Measurements from ENCODE around the gene RAPGEF6. TPM values are rescaled to one million over a fixed set of nuclear protein-coding genes. Genes with fewer than 3 reads are reported as not detected.

The RAPGEF6 gene
- total RNA-seq, 1 experiment from 2014 or later, result 20.8 TPM

DNA sequence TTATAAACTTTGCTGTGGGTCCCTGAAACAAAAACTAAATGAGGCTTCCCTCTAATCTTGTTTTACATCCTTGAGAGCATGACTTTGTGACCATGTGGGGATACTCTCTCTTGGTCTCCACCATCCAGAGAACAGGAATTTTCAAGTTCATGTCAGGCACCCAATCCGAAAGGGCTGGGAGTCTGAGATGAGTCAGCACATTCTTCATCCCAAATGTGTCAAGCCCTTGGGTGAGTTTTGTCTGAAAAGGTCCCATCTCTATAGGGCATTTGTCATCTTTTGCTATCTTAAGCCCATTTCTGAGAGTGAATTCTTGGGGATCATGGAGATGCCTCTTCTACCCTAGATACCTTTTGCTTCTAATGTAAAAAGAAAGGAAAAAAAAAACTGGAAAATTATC, 26.9 kb upstream of the RAPGEF6 start:
- no peaks in the 10 kb centered on the region for H3K27me3 ChIP-seq (replicated peaks)
- H3K4me1 ChIP-seq (replicated peaks), result no peaks in the 10 kb centered on the region
- H3K9me3 ChIP-seq (replicated peaks), result peaks cover 11% of the 10 kb centered on the region; the same call in 1 of the 2 replicates
- no peak overlapping the region for H3K27ac ChIP-seq
- no peak for DNase-seq (ENCODE audit: low read depth in 1 of 2, low spot score in 2 of 2)
- no peak overlapping the region for H3K4me3 ChIP-seq
- H3K36me3 ChIP-seq, result peaks cover 53% of the 10 kb centered on the region

DNA sequence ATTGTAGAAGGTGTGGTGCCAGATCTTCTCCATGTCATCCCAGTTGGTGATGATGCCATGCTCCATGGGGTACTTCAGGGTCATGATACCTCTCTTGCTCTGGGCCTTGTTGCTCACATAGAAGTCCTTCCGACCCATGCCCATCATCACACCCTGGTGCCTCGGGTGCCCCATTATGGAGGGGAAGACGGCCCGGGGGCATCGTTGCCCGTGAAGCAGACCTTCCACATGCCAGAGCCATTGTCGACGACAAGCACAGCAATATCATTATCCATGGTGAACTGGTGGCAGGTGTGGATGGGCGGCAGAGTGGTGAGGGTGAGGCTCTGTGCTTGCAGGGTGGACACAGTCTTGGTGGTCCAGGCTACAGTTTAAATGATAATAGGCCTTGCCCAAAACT, 24.8 kb upstream of the RAPGEF6 start:
- H3K27ac ChIP-seq, result no peak overlapping the region
- peaks cover 11% of the 10 kb centered on the region; the same call in 1 of the 2 replicates for H3K9me3 ChIP-seq (replicated peaks)
- no peak overlapping the region for H3K4me3 ChIP-seq
- peaks cover 54% of the 10 kb centered on the region for H3K36me3 ChIP-seq
- H3K27me3 ChIP-seq (replicated peaks), result no peaks in the 10 kb centered on the region
- no peak for DNase-seq (ENCODE audit: low read depth in 1 of 2, low spot score in 2 of 2)
- no peaks in the 10 kb centered on the region for H3K4me1 ChIP-seq (replicated peaks)

DNA sequence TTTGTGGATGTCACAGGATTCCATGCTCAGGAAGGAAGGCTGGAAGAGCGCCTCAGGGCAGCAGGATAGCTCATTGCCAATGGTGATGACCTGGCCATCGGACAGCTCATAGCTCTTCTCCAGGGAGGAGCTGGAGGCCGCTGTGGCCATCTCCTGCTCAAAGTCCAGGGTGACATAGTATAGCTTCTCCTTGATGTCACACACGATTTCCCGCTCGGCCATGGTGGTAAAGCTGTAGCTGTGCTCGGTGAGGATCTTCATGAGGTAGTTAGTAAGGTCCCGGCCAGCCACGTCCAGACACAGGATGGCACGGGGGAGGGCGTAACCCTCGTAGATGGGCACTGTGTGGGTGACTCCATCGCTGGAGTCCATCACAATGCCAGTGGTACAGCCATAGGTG, 24.3 kb upstream of the RAPGEF6 start:
- Histone ChIP-seq H3K4me1 (replicated peaks) (no peaks in the 10 kb centered on the region), H3K27me3 (replicated peaks) (no peaks in the 10 kb centered on the region), H3K27ac (no peak overlapping the region), H3K9me3 (replicated peaks) (peaks cover 11% of the 10 kb centered on the region; the same call in 1 of the 2 replicates), H3K4me3 (no peak overlapping the region), H3K36me3 (peaks cover 59% of the 10 kb centered on the region)
- DNase-seq (ENCODE audit: low read depth in 1 of 2, low spot score in 2 of 2), result no peak

DNA sequence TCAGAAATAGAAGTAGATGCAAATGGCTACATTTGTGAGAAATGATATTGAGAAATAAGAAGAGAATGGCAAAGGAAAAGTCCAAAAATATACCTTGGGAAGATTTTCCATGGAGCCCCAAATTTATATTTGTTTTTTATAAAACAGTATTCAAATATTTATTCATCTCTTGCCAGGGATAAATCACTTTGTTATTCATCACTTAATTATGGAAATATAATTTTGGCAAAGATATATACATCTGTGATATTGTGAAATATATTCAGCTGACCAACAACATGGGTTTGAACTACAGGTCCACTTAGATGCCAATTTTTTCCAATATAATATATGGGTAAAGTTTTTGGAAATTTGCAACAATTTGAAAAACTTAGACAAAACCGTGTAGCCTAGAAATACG, 19.7 kb upstream of the RAPGEF6 start:
- DNase-seq (ENCODE audit: low read depth in 1 of 2, low spot score in 2 of 2), result no peak

DNA sequence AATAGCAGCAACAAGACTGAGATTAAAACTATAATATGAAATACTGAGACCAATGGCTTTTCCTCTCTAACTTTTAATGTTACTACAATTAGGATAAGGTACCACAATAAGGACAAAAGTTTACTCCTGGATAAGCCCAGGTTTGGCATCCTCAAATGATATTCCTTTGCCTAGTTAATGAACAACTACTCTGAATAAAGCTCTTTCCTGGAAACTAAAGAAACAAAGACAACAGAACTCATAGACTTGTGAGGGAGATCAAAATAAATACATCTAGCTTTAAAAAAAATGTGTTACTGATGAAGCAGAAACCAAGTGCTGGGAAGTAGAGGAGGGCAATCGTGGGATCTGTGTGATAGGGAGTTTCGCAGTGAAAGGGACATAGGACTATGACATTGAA, 19.3 kb upstream of the RAPGEF6 start:
- H3K27me3 ChIP-seq (replicated peaks), result no peaks in the 10 kb centered on the region
- H3K36me3 ChIP-seq, result peaks cover 58% of the 10 kb centered on the region
- no peaks in the 10 kb centered on the region for H3K9me3 ChIP-seq (replicated peaks)
- no peak overlapping the region for H3K4me3 ChIP-seq
- H3K27ac ChIP-seq, result no peak overlapping the region
- H3K4me1 ChIP-seq (replicated peaks), result no peaks in the 10 kb centered on the region
- DNase-seq (ENCODE audit: low read depth in 1 of 2, low spot score in 2 of 2), result no peak

More for the DNA sequence above, 19.7 kb upstream of the RAPGEF6 start:
- H3K9me3 ChIP-seq (replicated peaks), result 0 out of 2 replicates have a peak, but pooled peaks cover 1% of the 10 kb centered on the region
- H3K36me3 ChIP-seq, result peaks cover 59% of the 10 kb centered on the region
- no peak overlapping the region for H3K4me3 ChIP-seq
- H3K4me1 ChIP-seq (replicated peaks), result no peaks in the 10 kb centered on the region
- no peak overlapping the region for H3K27ac ChIP-seq
- H3K27me3 ChIP-seq (replicated peaks), result no peaks in the 10 kb centered on the region

DNA sequence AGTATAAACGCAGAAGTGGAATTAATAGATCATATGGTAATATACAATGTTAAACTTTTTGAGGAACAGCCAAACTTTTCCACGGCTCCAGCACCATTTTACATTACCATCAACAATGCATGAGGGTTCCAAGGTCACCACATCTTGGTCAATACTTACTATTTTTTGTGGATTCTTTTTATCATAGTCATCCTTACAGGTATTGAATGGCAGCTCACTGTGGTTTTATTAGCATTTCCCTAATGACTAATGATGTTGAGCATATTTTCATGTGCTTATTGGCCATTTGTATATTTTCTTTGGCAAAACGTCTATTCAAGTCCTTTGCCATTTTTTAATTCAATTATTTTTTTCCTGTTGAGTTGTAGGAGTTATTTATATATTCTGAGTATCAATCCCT, 14.1 kb upstream of the RAPGEF6 start:
- Histone ChIP-seq H3K4me1 (replicated peaks) (peaks cover 7% of the 10 kb centered on the region), H3K36me3 (peaks cover 77% of the 10 kb centered on the region), H3K27ac (no peak overlapping the region), H3K9me3 (replicated peaks) (no peaks in the 10 kb centered on the region), H3K27me3 (replicated peaks) (no peaks in the 10 kb centered on the region), H3K4me3 (no peak overlapping the region)
- no peak for DNase-seq (ENCODE audit: low read depth in 1 of 2, low spot score in 2 of 2)

DNA sequence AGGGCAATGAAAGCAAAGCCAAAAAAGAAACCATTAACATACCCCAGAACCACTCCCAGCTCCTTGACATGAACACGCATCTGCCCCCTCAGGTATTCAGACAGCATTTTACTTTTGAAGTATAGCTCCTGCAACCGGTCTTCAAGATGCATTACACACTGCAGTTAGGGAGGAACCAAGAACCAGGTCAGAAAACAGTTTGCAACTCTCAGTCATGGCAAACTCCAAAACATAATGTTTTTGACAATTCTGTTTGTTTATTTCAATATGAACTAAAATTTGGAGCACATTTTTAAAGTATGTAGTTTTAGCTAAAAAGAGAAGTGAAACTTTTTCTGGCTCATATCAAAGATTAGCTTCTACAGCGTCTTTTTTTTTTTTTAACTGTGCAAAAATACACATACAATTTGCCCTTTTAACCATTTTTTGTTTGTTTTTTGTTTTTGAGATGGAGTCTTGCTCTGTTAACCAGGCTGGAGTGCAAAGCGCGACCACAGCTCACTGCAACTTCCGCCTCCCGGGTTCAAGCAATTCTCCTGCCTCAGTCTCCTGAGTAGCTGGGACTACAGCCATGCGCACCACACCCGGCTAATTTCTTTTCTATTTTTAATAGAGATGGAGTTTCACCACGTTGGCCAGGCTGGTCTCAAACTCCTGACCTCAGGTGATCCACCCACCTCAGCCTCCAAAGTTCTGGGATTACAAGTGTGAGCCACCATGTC, 12.2 kb upstream of the RAPGEF6 start:
- Histone ChIP-seq H3K4me3 (no peak overlapping the region), H3K36me3 (peaks cover 70% of the 10 kb centered on the region)
- no peak for DNase-seq (ENCODE audit: low read depth in 1 of 2, low spot score in 2 of 2)

DNA sequence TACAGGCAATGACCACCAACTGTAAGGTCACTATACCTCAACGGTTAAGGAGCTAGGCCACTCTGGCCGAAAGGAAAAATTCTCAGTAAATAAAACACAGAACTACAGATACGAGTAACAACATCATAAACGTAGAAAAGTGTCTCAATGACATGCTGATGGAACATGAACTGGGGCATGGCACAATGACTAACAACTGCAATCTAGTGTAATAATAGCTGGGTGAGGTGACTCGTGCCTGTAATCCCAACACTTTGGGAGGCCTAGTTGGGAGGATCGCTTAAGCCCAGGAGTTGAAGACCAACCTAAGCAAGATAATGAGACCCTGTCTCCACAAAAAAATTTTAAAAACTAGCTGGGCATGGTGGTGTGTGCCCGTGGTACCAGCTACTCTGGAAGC, 9.8 kb upstream of the RAPGEF6 start:
- H3K36me3 ChIP-seq, result peaks cover 52% of the 10 kb centered on the region
- peaks cover 7% of the 10 kb centered on the region for H3K4me1 ChIP-seq (replicated peaks)
- peak overlapping the region; percentile 75 for H3K27ac ChIP-seq
- peak in 1 of 2 experiments; percentile 42 for DNase-seq (ENCODE audit: low read depth in 1 of 2, low spot score in 2 of 2)
- no peaks in the 10 kb centered on the region for H3K27me3 ChIP-seq (replicated peaks)
- H3K4me3 ChIP-seq, result no peak overlapping the region
- H3K9me3 ChIP-seq (replicated peaks), result no peaks in the 10 kb centered on the region

More for the DNA sequence above, 12.2 kb upstream of the RAPGEF6 start:
- Histone ChIP-seq H3K27me3 (replicated peaks) (no peaks in the 10 kb centered on the region), H3K9me3 (replicated peaks) (no peaks in the 10 kb centered on the region), H3K27ac (no peak overlapping the region), H3K4me1 (replicated peaks) (peaks cover 7% of the 10 kb centered on the region)

DNA sequence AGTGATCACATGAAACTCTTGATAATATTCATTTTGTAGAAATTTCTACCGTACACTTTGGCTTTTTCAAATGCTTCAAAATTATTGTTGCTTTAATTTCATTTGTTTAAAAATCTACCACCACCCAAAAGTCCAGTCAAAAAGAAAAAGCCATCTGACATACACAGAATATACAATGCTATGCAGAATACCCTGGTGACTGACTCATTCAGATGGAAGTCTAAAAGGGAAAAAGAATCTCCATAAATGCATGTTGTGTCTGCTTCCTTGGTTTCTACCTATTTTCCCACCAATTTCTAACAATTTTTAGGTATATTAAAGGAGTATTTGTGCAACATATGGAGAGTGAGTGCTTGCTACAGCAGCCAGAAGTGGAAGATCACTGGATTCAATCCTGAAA, 9.3 kb upstream of the RAPGEF6 start:
- H3K36me3 ChIP-seq, result peaks cover 49% of the 10 kb centered on the region
- peak overlapping the region; percentile 75 for H3K27ac ChIP-seq

DNA sequence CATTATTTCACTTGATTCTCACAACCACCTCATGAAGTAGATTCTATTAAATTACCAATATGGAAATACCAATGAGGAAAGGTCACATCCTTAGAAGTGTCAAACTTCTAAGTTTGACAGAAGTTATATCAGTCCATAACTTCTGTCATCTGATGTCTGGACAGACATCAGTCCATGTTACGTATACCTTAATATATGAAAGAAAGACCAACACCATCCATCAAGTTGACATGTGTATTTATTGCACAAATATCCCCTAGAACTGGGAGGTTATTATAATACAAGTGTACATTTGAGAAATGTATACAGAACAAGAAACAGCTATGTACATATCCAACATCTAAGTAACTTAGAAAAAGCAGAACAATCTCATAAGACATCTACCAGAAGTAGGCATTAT, 6.5 kb upstream of the RAPGEF6 start:
- Histone ChIP-seq H3K9me3 (replicated peaks) (no peaks in the 10 kb centered on the region), H3K4me1 (replicated peaks) (peaks cover 11% of the 10 kb centered on the region), H3K27me3 (replicated peaks) (no peaks in the 10 kb centered on the region), H3K27ac (no peak overlapping the region), H3K36me3 (peaks cover 33% of the 10 kb centered on the region), H3K4me3 (no peak overlapping the region)
- DNase-seq (ENCODE audit: low read depth in 1 of 2, low spot score in 2 of 2), result no peak

More for the DNA sequence above, 9.3 kb upstream of the RAPGEF6 start:
- Histone ChIP-seq H3K4me1 (replicated peaks) (peaks cover 7% of the 10 kb centered on the region), H3K9me3 (replicated peaks) (no peaks in the 10 kb centered on the region), H3K4me3 (no peak overlapping the region), H3K27me3 (replicated peaks) (no peaks in the 10 kb centered on the region)
- no peak for DNase-seq (ENCODE audit: low read depth in 1 of 2, low spot score in 2 of 2)

DNA sequence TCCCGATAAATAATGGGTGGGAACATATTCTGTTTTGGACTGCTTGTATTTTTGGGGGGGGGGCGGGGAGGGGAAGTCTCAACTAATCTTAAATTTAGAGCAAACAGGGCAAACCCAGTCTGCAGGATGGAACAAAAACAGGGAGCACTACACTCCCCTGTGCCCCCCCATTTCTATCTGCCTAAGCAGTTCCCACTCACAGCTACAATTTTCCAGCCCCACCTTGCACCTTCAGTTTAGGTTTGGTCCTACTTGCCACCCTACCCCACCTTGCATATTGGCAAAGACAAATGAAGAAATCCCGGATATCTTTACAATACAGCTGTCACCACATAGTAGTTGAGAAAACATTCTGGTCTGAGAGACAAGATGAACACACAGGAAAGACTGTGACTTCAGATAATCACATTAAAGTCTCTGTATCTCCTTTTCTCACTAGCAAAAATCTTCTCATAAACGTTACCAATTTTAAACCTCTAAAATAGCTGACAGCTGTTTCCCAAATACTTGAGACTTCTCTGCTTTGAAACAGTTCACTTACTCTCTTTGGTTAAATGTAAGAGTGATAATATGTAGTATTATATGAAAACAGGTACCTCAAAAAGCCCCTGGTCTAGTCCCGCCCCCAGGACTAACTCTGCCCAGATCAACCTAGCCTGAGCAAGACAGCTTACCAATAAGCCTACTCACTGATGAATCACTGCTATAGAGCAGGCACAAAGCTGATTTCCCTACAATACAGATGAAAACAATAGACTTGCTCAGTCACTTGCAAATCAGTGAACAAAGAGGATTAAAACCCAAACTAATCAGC, 5.2 kb upstream of the RAPGEF6 start:
- no peak overlapping the region for H3K27ac ChIP-seq
- H3K4me3 ChIP-seq, result no peak overlapping the region
- H3K27me3 ChIP-seq (replicated peaks), result no peaks in the 10 kb centered on the region
- H3K36me3 ChIP-seq, result peaks cover 20% of the 10 kb centered on the region
- H3K9me3 ChIP-seq (replicated peaks), result no peaks in the 10 kb centered on the region
- peaks cover 18% of the 10 kb centered on the region for H3K4me1 ChIP-seq (replicated peaks)
- DNase-seq (ENCODE audit: low read depth in 1 of 2, low spot score in 2 of 2), result no peak

DNA sequence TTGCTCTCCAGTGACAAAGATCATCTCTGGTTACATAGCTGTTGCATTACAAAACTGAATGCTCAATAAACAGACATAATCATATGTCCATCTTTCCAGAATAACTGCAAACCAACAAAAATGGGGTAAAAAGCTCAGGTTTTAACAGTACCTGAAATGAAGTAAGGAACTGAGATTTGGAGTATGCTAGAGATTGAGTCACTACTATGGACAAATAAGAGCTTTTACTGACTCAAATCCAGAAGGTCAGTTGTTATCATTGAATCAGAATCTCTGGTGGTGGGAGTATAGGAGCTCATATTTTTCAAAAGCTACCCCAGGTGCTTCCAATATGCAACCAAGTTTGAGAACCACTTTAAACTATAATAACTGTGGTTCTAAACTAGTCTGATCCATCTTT, 4.1 kb upstream of the RAPGEF6 start:
- H3K27me3 ChIP-seq (replicated peaks), result no peaks in the 10 kb centered on the region
- H3K9me3 ChIP-seq (replicated peaks), result no peaks in the 10 kb centered on the region
- H3K27ac ChIP-seq, result no peak overlapping the region
- peaks cover 11% of the 10 kb centered on the region for H3K4me1 ChIP-seq (replicated peaks)
- no peak overlapping the region for H3K4me3 ChIP-seq
- no peak for DNase-seq (ENCODE audit: low read depth in 1 of 2, low spot score in 2 of 2)
- peaks cover 12% of the 10 kb centered on the region for H3K36me3 ChIP-seq

DNA sequence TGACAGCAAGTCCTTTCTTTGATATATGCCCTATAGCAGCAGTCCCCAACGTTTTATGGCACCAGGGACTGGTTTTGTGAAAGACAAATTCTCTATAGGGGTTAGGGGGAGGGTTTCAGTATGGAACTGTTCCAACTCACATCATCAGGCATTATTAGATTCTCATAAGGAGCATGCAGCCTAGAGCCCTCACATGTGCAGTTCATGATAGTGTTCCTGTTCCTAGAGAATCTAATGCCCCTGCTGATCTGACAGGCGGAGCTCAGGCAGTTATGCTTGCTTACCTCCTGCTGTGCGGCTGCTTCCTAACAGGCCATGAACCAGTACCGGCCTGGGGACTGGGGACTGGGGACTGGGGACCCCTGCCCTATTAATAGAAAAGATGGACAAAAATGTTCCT, 2.7 kb upstream of the RAPGEF6 start:
- no peak for DNase-seq (ENCODE audit: low read depth in 1 of 2, low spot score in 2 of 2)
- no peak overlapping the region for H3K4me3 ChIP-seq
- H3K9me3 ChIP-seq (replicated peaks), result no peaks in the 10 kb centered on the region
- H3K27ac ChIP-seq, result no peak overlapping the region
- peaks cover 7% of the 10 kb centered on the region; the same call in 1 of the 2 replicates for H3K36me3 ChIP-seq
- H3K4me1 ChIP-seq (replicated peaks), result peaks cover 11% of the 10 kb centered on the region
- H3K27me3 ChIP-seq (replicated peaks), result no peaks in the 10 kb centered on the region

Data from SJSA1 (cell line).